HCT116 (cell line): ENCODE results near the gene CARS1. TPM values are rescaled to one million over a fixed set of nuclear protein-coding genes. Genes with fewer than 3 reads are reported as not detected.

Experiments used
- ATAC-seq: fragments of 200-7000 bp; cut with Tn5 transposase; 2 replicates; pipeline ENCODE4 v1.9.1; 2020; ENCODE audit warnings: mild to moderate bottlenecking, moderate library complexity
- BruUV-seq: library from RNA; stranded (reverse); fragments of 400-500 nt; replicated peaks from 2 replicates; lab custom pipeline; 2021; lab: Mats Ljungman, UMichigan
- CTCF ChIA-PET: fragments of 300-600 bp; sonication (Branson Sonifier 250); formaldehyde crosslinking; loops from one replicate; lab custom pipeline; 2021; ENCODE audit warnings: antibody characterized with exemption; lab: Charles Lee
- POLR2A ChIA-PET: fragments of 300-600, 350-600 bp; sonication (Branson Sonifier 250); formaldehyde crosslinking; loops from one replicate; lab custom pipeline; 2021; ENCODE audit warnings: antibody characterized with exemption; lab: Charles Lee
- RAD21 ChIA-PET, 2 experiments: fragments of 300-600 bp; sonication (Branson Sonifier 250); formaldehyde crosslinking; loops; one replicate each; lab custom pipeline; 2023; ENCODE audit warnings: low total read pairs in 2 of 2; ENCODE audit not compliant: uncharacterized antibody in 2 of 2, unreplicated experiment in 2 of 2, low non-redundant PET in 1 of 2; lab: Charles Lee
- DNase-seq: peaks from one replicate; pipeline ENCODE4 v3.0.0-alpha.2; 2010; ENCODE audit warnings: low read depth, low spot score
- H2AFZ ChIP-seq: fragments of 200-600 bp; shearing (Covaris generic), sonication (generic); 2 replicates; pipeline ENCODE4 v1.6.1; 2017; ENCODE audit warnings: low read depth, mixed run types, mixed read lengths, antibody characterized with exemption, low read length; ENCODE audit not compliant: poor library complexity, severe bottlenecking
- H3K27ac ChIP-seq: 2 replicates; pipeline ENCODE4 v1.5.1; 2012; ENCODE audit warnings: low read depth, low read length
- H3K27me3 ChIP-seq: fragments of 200-600 bp; sonication (generic); 2 replicates; pipeline ENCODE4 v1.6.1; 2016; ENCODE audit warnings: mixed run types, low read length, mixed read lengths; ENCODE audit not compliant: insufficient read depth
- H3K36me3 ChIP-seq, 2 experiments: fragments of 200-500 bp in 1 of 2; fragments of 200-600 bp in 1 of 2; sonication (Bioruptor generic) in 1 of 2; sonication (generic) in 1 of 2; 2 replicates each; pipeline versions ENCODE4 v1.5.1 to v1.6.1; 2014 to 2016; ENCODE audit warnings: low read length in 2 of 2, inconsistent platforms in 1 of 2, mixed read lengths in 1 of 2, mixed run types in 1 of 2; ENCODE audit not compliant: insufficient read depth in 2 of 2, control insufficient read depth in 1 of 2
- H3K4me1 ChIP-seq, 2 experiments: fragments of 200-600 bp in 1 of 2; sonication (generic) in 1 of 2; 2 replicates each; pipeline versions ENCODE4 v1.5.1 to v1.6.1; 2012 to 2017; ENCODE audit warnings: low read length in 2 of 2, inconsistent platforms in 1 of 2, mild to moderate bottlenecking in 1 of 2, mixed read lengths in 1 of 2, mixed run types in 1 of 2, moderate library complexity in 1 of 2; ENCODE audit not compliant: insufficient read depth in 2 of 2, control insufficient read depth in 1 of 2
- H3K4me2 ChIP-seq: fragments of 200-600 bp; sonication (generic); 2 replicates; pipeline ENCODE4 v1.6.1; 2017; ENCODE audit warnings: mixed run types, low read length, mixed read lengths
- H3K4me3 ChIP-seq, 2 experiments: fragments of 200-600 bp in 1 of 2; sonication (generic) in 1 of 2; replicated peaks in 1 of 2; 2 replicates each; pipeline ENCODE4 v1.5.1; 2011 to 2016; ENCODE audit warnings: low read length in 2 of 2, control low read depth in 1 of 2, low read depth in 1 of 2, mild to moderate bottlenecking in 1 of 2, mixed read lengths in 1 of 2, mixed run types in 1 of 2
- H3K79me2 ChIP-seq: fragments of 200-600 bp; sonication (generic); 2 replicates; pipeline ENCODE4 v1.6.1; 2017; ENCODE audit warnings: mild to moderate bottlenecking, mixed run types, low read length, moderate library complexity, mixed read lengths; ENCODE audit not compliant: insufficient read depth
- H3K9ac ChIP-seq: fragments of 200-600 bp; sonication (generic); 2 replicates; pipeline ENCODE4 v1.6.1; 2016; ENCODE audit warnings: low read length, mixed read lengths
- H3K9me2 ChIP-seq: fragments of 200-600 bp; sonication (generic), shearing (Covaris generic); 2 replicates; pipeline ENCODE4 v1.6.1; 2017; ENCODE audit warnings: mixed run types, mild to moderate bottlenecking, moderate library complexity; ENCODE audit not compliant: insufficient read depth
- H3K9me3 ChIP-seq, 2 experiments: fragments of 200-500 bp in 1 of 2; fragments of 200-600 bp in 1 of 2; sonication (Bioruptor generic) in 1 of 2; sonication (generic) in 1 of 2; 2 replicates each; pipeline ENCODE4 v1.6.1; 2014 to 2017; ENCODE audit warnings: low read length in 2 of 2, mixed read lengths in 2 of 2, inconsistent platforms in 1 of 2, low read depth in 1 of 2, mild to moderate bottlenecking in 1 of 2, mixed run types in 1 of 2, moderate library complexity in 1 of 2; ENCODE audit not compliant: control insufficient read depth in 1 of 2, insufficient read depth in 1 of 2
- H4K20me1 ChIP-seq: fragments of 200-600 bp; sonication (generic), shearing (Covaris generic); 2 replicates; pipeline ENCODE4 v1.6.1; 2017; ENCODE audit warnings: mixed run types, mild to moderate bottlenecking, moderate library complexity; ENCODE audit not compliant: insufficient read depth
- ATF3 ChIP-seq: IDR thresholded peaks from 2 replicates; pipeline ENCODE4 v1.6.1; 2012
- EZH2 ChIP-seq: fragments of 200-600 bp; sonication (generic); IDR thresholded peaks from 2 replicates; pipeline ENCODE4 v1.6.1; 2017; ENCODE audit warnings: antibody characterized with exemption, mixed run types
- EZH2phosphoT487 ChIP-seq: fragments of 200-600 bp; IDR thresholded peaks from 2 replicates; pipeline ENCODE4 v1.6.1; 2018; ENCODE audit warnings: antibody characterized with exemption, borderline replicate concordance
- JUND ChIP-seq: IDR thresholded peaks from 2 replicates; pipeline ENCODE4 v1.6.1; 2012
- MAX ChIP-seq: IDR thresholded peaks from 2 replicates; pipeline ENCODE4 v1.6.1; 2012
- POLR2A ChIP-seq: IDR thresholded peaks from 2 replicates; pipeline ENCODE4 v1.7.0; 2011; ENCODE audit warnings: borderline replicate concordance; ENCODE audit not compliant: insufficient read depth, insufficient read length; ENCODE audit errors: extremely low read depth
- POLR2AphosphoS5 ChIP-seq: IDR thresholded peaks from 2 replicates; pipeline ENCODE4 v1.6.1; 2011; ENCODE audit warnings: mild to moderate bottlenecking, low read depth, low read length, moderate library complexity
- RAD21 ChIP-seq: IDR thresholded peaks from 2 replicates; pipeline ENCODE4 v1.6.1; 2012; ENCODE audit warnings: low read depth, mild to moderate bottlenecking
- SRF ChIP-seq: IDR thresholded peaks from 2 replicates; pipeline ENCODE4 v1.6.1; 2012; ENCODE audit warnings: low read depth
- YY1 ChIP-seq: IDR thresholded peaks from 2 replicates; pipeline ENCODE4 v1.6.1; 2011; ENCODE audit warnings: low read length, low read depth, moderate library complexity, mild to moderate bottlenecking; ENCODE audit not compliant: insufficient replicate concordance; ENCODE audit errors: extremely low read depth
- ZFX ChIP-seq: fragments of 450-650 bp; IDR thresholded peaks from 2 replicates; pipeline ENCODE4 v1.6.1; 2017
- intact Hi-C: fragments of 100-400 bp; cut with micrococcal nuclease; formaldehyde crosslinking; loops from 2 replicates; pipeline ENCODE4 v1.10.0; 2022
- total RNA-seq: library from RNA; stranded (reverse); gene quantifications from one replicate; pipeline ENCODE4 v1.2.1, GENCODE V29; 2021; ENCODE audit not compliant: unreplicated experiment
- TF ChIP-seq, protein P1 (sequence below): IDR thresholded peaks from 2 replicates; pipeline ENCODE4 v1.6.1; 2012; ENCODE audit warnings: low read depth

Gene CARS1
- total RNA-seq, 1 experiment from 2014 or later, result 124 TPM

GRCh38 chr11:2989551-2989950 is 67.7 kb downstream of the CARS1 start:
- intact Hi-C loops, result no loop called here
- CTCF ChIA-PET, result interaction anchor here (1.0 kb wide), 1 partner anchor 102 kb away, joined by 3 read pairs; no protein-coding TSS in a partner anchor
- H3K27ac ChIP-seq, result no peak overlapping the region

More at GRCh38 chr11:2989551-2989950, 67.7 kb downstream of the CARS1 start:
- H3K9me3 ChIP-seq, result no peaks in the 10 kb centered on the region
- 0 out of 2 replicates have a peak overlapping the region, but pooled peaks have one; percentile 6 for H3K9ac ChIP-seq
- ChIA-PET POLR2A (interaction anchor here (0.7 kb wide), 1 partner anchor 9 kb away, joined by 4 read pairs; no protein-coding TSS in a partner anchor), RAD21 (no interaction called here)
- peak overlapping the region; percentile 86; the same call in 1 of the 2 replicates for H3K4me2 ChIP-seq
- no peak overlapping the region for H3K4me3 ChIP-seq
- no TSS peak for BruUV-seq
- no peak for ATAC-seq
- H4K20me1 ChIP-seq, result peaks cover 19% of the 10 kb centered on the region
- H3K9me2 ChIP-seq, result no peaks in the 10 kb centered on the region
- no peak for DNase-seq
- H3K4me1 ChIP-seq, result peaks cover 15 to 30% of the 10 kb centered on the region in 2 experiments; a peak in 3 of 4 replicates
- no peaks in the 10 kb centered on the region for H3K27me3 ChIP-seq
- H3K36me3 ChIP-seq, result peaks cover 0 to 7% of the 10 kb centered on the region in 2 experiments; a peak in 1 of 4 replicates
- peaks cover 73% of the 10 kb centered on the region for H3K79me2 ChIP-seq
- no peak for TF ChIP-seq YY1
- TF ChIP-seq, protein P1, sequence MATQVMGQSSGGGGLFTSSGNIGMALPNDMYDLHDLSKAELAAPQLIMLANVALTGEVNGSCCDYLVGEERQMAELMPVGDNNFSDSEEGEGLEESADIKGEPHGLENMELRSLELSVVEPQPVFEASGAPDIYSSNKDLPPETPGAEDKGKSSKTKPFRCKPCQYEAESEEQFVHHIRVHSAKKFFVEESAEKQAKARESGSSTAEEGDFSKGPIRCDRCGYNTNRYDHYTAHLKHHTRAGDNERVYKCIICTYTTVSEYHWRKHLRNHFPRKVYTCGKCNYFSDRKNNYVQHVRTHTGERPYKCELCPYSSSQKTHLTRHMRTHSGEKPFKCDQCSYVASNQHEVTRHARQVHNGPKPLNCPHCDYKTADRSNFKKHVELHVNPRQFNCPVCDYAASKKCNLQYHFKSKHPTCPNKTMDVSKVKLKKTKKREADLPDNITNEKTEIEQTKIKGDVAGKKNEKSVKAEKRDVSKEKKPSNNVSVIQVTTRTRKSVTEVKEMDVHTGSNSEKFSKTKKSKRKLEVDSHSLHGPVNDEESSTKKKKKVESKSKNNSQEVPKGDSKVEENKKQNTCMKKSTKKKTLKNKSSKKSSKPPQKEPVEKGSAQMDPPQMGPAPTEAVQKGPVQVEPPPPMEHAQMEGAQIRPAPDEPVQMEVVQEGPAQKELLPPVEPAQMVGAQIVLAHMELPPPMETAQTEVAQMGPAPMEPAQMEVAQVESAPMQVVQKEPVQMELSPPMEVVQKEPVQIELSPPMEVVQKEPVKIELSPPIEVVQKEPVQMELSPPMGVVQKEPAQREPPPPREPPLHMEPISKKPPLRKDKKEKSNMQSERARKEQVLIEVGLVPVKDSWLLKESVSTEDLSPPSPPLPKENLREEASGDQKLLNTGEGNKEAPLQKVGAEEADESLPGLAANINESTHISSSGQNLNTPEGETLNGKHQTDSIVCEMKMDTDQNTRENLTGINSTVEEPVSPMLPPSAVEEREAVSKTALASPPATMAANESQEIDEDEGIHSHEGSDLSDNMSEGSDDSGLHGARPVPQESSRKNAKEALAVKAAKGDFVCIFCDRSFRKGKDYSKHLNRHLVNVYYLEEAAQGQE, result no peak
- no peak for TF ChIP-seq JUND
- no peak for TF ChIP-seq EZH2phosphoT487
- no peak for TF ChIP-seq EZH2
- TF ChIP-seq MAX, result no peak
- TF ChIP-seq RAD21, result no peak
- no peak for TF ChIP-seq POLR2A
- no peak for TF ChIP-seq POLR2AphosphoS5
- TF ChIP-seq ATF3, result no peak
- no peak for TF ChIP-seq SRF
- no peak for TF ChIP-seq ZFX
- H2AFZ ChIP-seq, result no peak overlapping the region
